K562 (cell line): ENCODE measurements around the gene KLHL18. TPM values are rescaled to one million over a fixed set of nuclear protein-coding genes. Genes with fewer than 3 reads are reported as not detected.

Experiments
- ATAC-seq: fragments of 200-7000 bp; cut with Tn5 transposase; 3 replicates; pipeline ENCODE4 v1.9.1; 2020; ENCODE audit warnings: moderate library complexity
- BruUV-seq: library from RNA; stranded (reverse); fragments of 400-500 nt; replicated peaks from 2 replicates; lab custom pipeline; 2021; lab: Mats Ljungman, UMichigan
- CTCF ChIA-PET: fragments of 300-600 bp; formaldehyde crosslinking; extraction: SDS; loops from one replicate; lab custom pipeline; 2021; ENCODE audit warnings: low intra/inter-chr PET ratio; lab: Yijun Ruan, JAX
- POLR2A ChIA-PET: fragments of 300-600, 350-650 bp; sonication (Branson Sonifier 250); formaldehyde crosslinking; extraction: SDS; loops from one replicate; lab custom pipeline; 2021; ENCODE audit warnings: antibody characterized with exemption, inconsistent platforms; lab: Yijun Ruan, JAX
- DNase-seq, 4 experiments: peaks; one replicate each; pipeline versions ENCODE4 v3.0.0 to v3.0.0-alpha.2; 2011 to 2018; ENCODE audit warnings: low spot score in 3 of 4, mixed read lengths in 3 of 4; ENCODE audit errors: extremely low read depth in 1 of 4
- FAIRE-seq: peaks from 2 replicates; lab custom pipeline; 2011; peaks lifted over from hg19 to GRCh38; lab: Jason Lieb, UNC
- H2AFZ ChIP-seq: 2 replicates; pipeline ENCODE4 v1.6.0; 2011; ENCODE audit warnings: low read depth, low read length, control low read depth, inconsistent platforms
- H3K27ac ChIP-seq: fragments of 200-600 bp; 3 replicates; pipeline ENCODE4 v1.8.0; 2011; ENCODE audit warnings: low read depth, mild to moderate bottlenecking, control low read depth, inconsistent platforms, low read length, moderate library complexity, mixed read lengths; ENCODE audit errors: extremely low read depth
- H3K27me3 ChIP-seq, 2 experiments: fragments of 300-600 bp in 1 of 2; 2 replicates in 1 of 2; 3 replicates in 1 of 2; pipeline versions ENCODE4 v1.6.0 to v1.8.0; 2011; ENCODE audit warnings: inconsistent platforms in 2 of 2, low read length in 2 of 2, mild to moderate bottlenecking in 1 of 2, mixed read lengths in 1 of 2, moderate library complexity in 1 of 2; ENCODE audit not compliant: control insufficient read depth in 2 of 2, insufficient read depth in 2 of 2
- H3K36me3 ChIP-seq: fragments of 300-600 bp; 3 replicates; pipeline ENCODE4 v1.8.0; 2011; ENCODE audit warnings: mild to moderate bottlenecking, low read length, inconsistent platforms; ENCODE audit not compliant: control insufficient read depth, insufficient read depth
- H3K4me1 ChIP-seq, 2 experiments: fragments of 200-600 bp in 1 of 2; replicated peaks in 1 of 2; 2 replicates in 1 of 2; 3 replicates in 1 of 2; pipeline versions ENCODE4 v1.5.1 to v1.8.0; 2011; ENCODE audit warnings: inconsistent platforms in 2 of 2, low read length in 2 of 2, mild to moderate bottlenecking in 1 of 2, mixed read lengths in 1 of 2, moderate library complexity in 1 of 2; ENCODE audit not compliant: control insufficient read depth in 2 of 2, insufficient read depth in 2 of 2
- H3K4me2 ChIP-seq: 2 replicates; pipeline ENCODE4 v1.6.1; 2011; ENCODE audit warnings: low read length, control low read depth, inconsistent platforms, mixed read lengths; ENCODE audit not compliant: insufficient read depth
- H3K4me3 ChIP-seq: fragments of 200-600 bp; sonication (generic), shearing (Covaris generic); 2 replicates; pipeline ENCODE4 v1.5.1; 2016; ENCODE audit warnings: control low read depth, inconsistent platforms
- H3K79me2 ChIP-seq: fragments of 200-600 bp; 3 replicates; pipeline ENCODE4 v1.8.0; 2011; ENCODE audit warnings: low read length, inconsistent platforms; ENCODE audit not compliant: control insufficient read depth, insufficient read depth
- H3K9ac ChIP-seq, 2 experiments: 2 replicates each; pipeline versions ENCODE4 v1.6.0 to v1.6.1; 2011; ENCODE audit warnings: low read depth in 2 of 2, low read length in 2 of 2, control low read depth in 1 of 2, inconsistent platforms in 1 of 2, mild to moderate bottlenecking in 1 of 2, mixed read lengths in 1 of 2; ENCODE audit not compliant: insufficient read depth in 1 of 2
- H3K9me1 ChIP-seq: one replicate; pipeline ENCODE4 v1.6.0; 2011; ENCODE audit warnings: inconsistent platforms, mild to moderate bottlenecking, low read length, moderate library complexity; ENCODE audit not compliant: control insufficient read depth, insufficient read depth
- H3K9me3 ChIP-seq: replicated peaks from 2 replicates; pipeline ENCODE4 v1.5.1; 2011; ENCODE audit warnings: low read depth, low read length, inconsistent platforms; ENCODE audit not compliant: control insufficient read depth, insufficient read depth
- H4K20me1 ChIP-seq: replicated peaks from 2 replicates; pipeline ENCODE4 v1.6.1; 2011; ENCODE audit warnings: low read length, inconsistent platforms, mixed read lengths; ENCODE audit not compliant: control insufficient read depth, insufficient read depth
- AFF1 ChIP-seq, 2 experiments: fragments of 450-650 bp; IDR thresholded peaks; 2 replicates each; pipeline ENCODE4 v1.6.1; 2018; ENCODE audit warnings: mild to moderate bottlenecking in 2 of 2, low read depth in 1 of 2; ENCODE audit not compliant: partially characterized antibody in 2 of 2
- CGGBP1 ChIP-seq: fragments of 250-450 bp; sonication (Bioruptor Pico); IDR thresholded peaks from 2 replicates; pipeline ENCODE4 v1.9.0; 2021; ENCODE audit warnings: mild to moderate bottlenecking
- DEAF1 ChIP-seq: fragments of 450-650 bp; formaldehyde crosslinking; IDR thresholded peaks from 2 replicates; pipeline ENCODE4 v1.4.0; 2020; ENCODE audit warnings: mild to moderate bottlenecking, moderate library complexity
- ETS1 ChIP-seq: conservative IDR thresholded peaks from 2 replicates; pipeline ENCODE4 v1.6.1; 2011; ENCODE audit warnings: low read depth, mild to moderate bottlenecking, low read length; ENCODE audit not compliant: control insufficient read depth
- HMBOX1 ChIP-seq: sonication (generic); IDR thresholded peaks from 2 replicates; pipeline ENCODE4 v1.6.1; 2016
- RBM14 ChIP-seq: fragments of 200-400 bp; formaldehyde crosslinking; IDR thresholded peaks from 2 replicates; pipeline ENCODE4 v1.6.1; 2018; ENCODE audit warnings: low read depth, mild to moderate bottlenecking, low read length, moderate library complexity, borderline replicate concordance; ENCODE audit not compliant: insufficient read depth
- SMARCA4 ChIP-seq: fragments of 450-650 bp; IDR thresholded peaks from 2 replicates; pipeline ENCODE4 v1.6.1; 2016
- ZBTB17 ChIP-seq: fragments of 450-650 bp; formaldehyde crosslinking; IDR thresholded peaks from 2 replicates; pipeline ENCODE4 v1.4.0; 2020; ENCODE audit warnings: mild to moderate bottlenecking
- ZNF778 ChIP-seq: fragments of 450-650 bp; formaldehyde crosslinking; IDR thresholded peaks from 2 replicates; pipeline ENCODE4 v1.4.0; 2020; ENCODE audit warnings: mild to moderate bottlenecking, moderate library complexity
- WGBS: fragments of 100-300 bp; shearing (Covaris generic); methylation state at CpG from one replicate; pipeline ENCODE4 v1.1.6; 2016; ENCODE audit warnings: low coverage, mixed read lengths; ENCODE audit not compliant: insufficient coverage; ENCODE audit errors: missing lambda C conversion rate; 5-methylcytosine and 5-hydroxymethylcytosine counted together
- in situ Hi-C: fragments of 300-500 bp; cut with MboI; formaldehyde crosslinking; loops from 4 replicates; pipeline ENCODE4 v1.15.0; 2018; ENCODE audit warnings: inconsistent platforms, mixed read lengths
- intact Hi-C: fragments of 100-400 bp; cut with micrococcal nuclease; formaldehyde crosslinking; loops from 2 replicates; pipeline ENCODE4 v1.14.2; 2022
- polyA plus RNA-seq, 8 experiments: library from polyadenylated mRNA; depleted of rRNA in 4 of 8; stranded (reverse) in 5 of 8; unstranded in 3 of 8; fragments of >200 nt; fragmentation: Nextera tagmentation in 2 of 8; fragmentation: Illumina TruSeq in 1 of 8; extraction: Ambion mirVana in 2 of 8; extraction: Trizol in 1 of 8; gene quantifications; 2 replicates each; pipeline versions ENCODE4 v1.2.1 to v1.2.3, GENCODE V29; 2011 to 2014; ENCODE audit warnings: inconsistent platforms in 1 of 8, missing spikeins in 1 of 8
- total RNA-seq, 7 experiments: library from RNA; depleted of rRNA in 6 of 7; stranded (reverse); fragments of >200 nt in 6 of 7; fragmentation: Illumina TruSeq in 2 of 7; extraction: Trizol in 2 of 7; gene quantifications; 2 replicates each; pipeline versions ENCODE4 v1.2.1 to v1.2.3, GENCODE V29; 2011 to 2021; ENCODE audit warnings: low replicate concordance in 1 of 7

The KLHL18 gene
- total and polyA plus RNA-seq, 9 of the 15 experiments (the other 6 are each of a cell fraction or from before 2014, with no cell fraction given), result 26.7 to 97.5 (median 48.7) TPM

- in situ Hi-C loops (loop anchor here (5.0 kb wide), 1 partner anchor 72 kb away; no protein-coding TSS in a partner anchor), intact Hi-C loops (loop anchor here (1.0 to 2.0 kb wide), 4 partner anchors 30 to 121 kb away; partner anchors contain the start of gene SETD2)
- Histone ChIP-seq H4K20me1 (no peaks in the 10 kb centered on the region), H3K9me3 (no peaks in the 10 kb centered on the region), H3K79me2 (no peaks in the 10 kb centered on the region), H3K27ac (no peak overlapping the region; the same call in 2 of the 3 replicates), H3K4me2 (peak overlapping the region; percentile 13; the same call in 1 of the 2 replicates), H3K9ac (0 out of 4 replicates have a peak overlapping the region, but pooled peaks of 1 of the 2 experiments have one; percentile 3), H3K27me3 (no peaks in the 10 kb centered on the region), H3K4me3 (no peak overlapping the region), H3K36me3 (no peaks in the 10 kb centered on the region), H3K4me1 (peaks cover 4 to 12% of the 10 kb centered on the region in 2 experiments; a peak in 3 of 5 replicates), H2AFZ (peak overlapping the region; percentile 71), H3K9me1 (no peaks in the 10 kb centered on the region)
- ATAC-seq, result peak; percentile 96
- FAIRE-seq, result peak; percentile 91
- DNase-seq, result peak; percentile 72 to 86 (median 80)
- ChIA-PET CTCF (interaction anchor here (0.6 to 3.5 kb wide), 5 partner anchors 73 to 764 kb away, joined by 3 to 34 read pairs (median 4); no protein-coding TSS in a partner anchor), POLR2A (interaction anchor here (0.6 to 1.3 kb wide), 3 partner anchors 39 to 142 kb away, joined by 3 to 4 read pairs (median 3); no protein-coding TSS in a partner anchor)
- BruUV-seq, result no TSS peak
- WGBS, result 41% methylated on average over 7 of the region's 7 CpGs
- TF ChIP-seq ETS1, result 0 out of 2 replicates have a peak, but pooled peaks have one; percentile 25
- peak; percentile 86 for TF ChIP-seq DEAF1 (CRISPR knock-in tag)
- 0 out of 2 replicates have a peak, but pooled peaks have one; percentile 13 for TF ChIP-seq SMARCA4
- TF ChIP-seq RBM14, result no peak
- TF ChIP-seq AFF1 (IDR thresholded peaks at IDR 0.05; ENCODE audit: low read depth in 1 of 2, partially characterized antibody in 2 of 2), result no peak
- TF ChIP-seq ZNF778 (CRISPR knock-in tag), result no peak
- no peak for TF ChIP-seq CGGBP1 (CRISPR knock-in tag)
- TF ChIP-seq ZBTB17 (CRISPR knock-in tag), result peak; percentile 18; the same call in 1 of the 2 replicates
- peak; percentile 69; the same call in 1 of the 2 replicates for TF ChIP-seq HMBOX1
These were observed 32.3 kb upstream of the KLHL18 start for GRCh38 chr3:47250309-47251060.
